GM23338 (cell line): ENCODE measurements around the gene CBX6. TPM values are rescaled to one million over a fixed set of nuclear protein-coding genes. Genes with fewer than 3 reads are reported as not detected.

Experiments
- ATAC-seq: fragments of 200-7000 bp; cut with Tn5 transposase; 3 replicates; pipeline ENCODE4 v1.9.1; 2020
- DNase-seq: peaks from one replicate; pipeline ENCODE4 v3.0.0-alpha.2; 2015; ENCODE audit warnings: low spot score
- H2AFZ ChIP-seq: fragments of 200-600 bp; sonication (generic); 2 replicates; pipeline ENCODE4 v1.8.0; 2016; ENCODE audit warnings: antibody characterized with exemption, mild to moderate bottlenecking, moderate library complexity
- H3F3A ChIP-seq: fragments of 200-600 bp; sonication (generic); replicated peaks from 2 replicates; pipeline ENCODE4 v1.8.0; 2017; ENCODE audit warnings: antibody characterized with exemption, mixed run types, low read depth
- H3K27ac ChIP-seq: fragments of 200-600 bp; sonication (generic); 2 replicates; pipeline ENCODE4 v1.6.1; 2016; ENCODE audit warnings: low read depth
- H3K27me3 ChIP-seq: fragments of 200-600 bp; sonication (generic); 2 replicates; pipeline ENCODE4 v1.8.0; 2016; ENCODE audit warnings: mild to moderate bottlenecking, mixed run types, moderate library complexity; ENCODE audit not compliant: insufficient read depth
- H3K36me3 ChIP-seq: fragments of 200-600 bp; sonication (generic); 2 replicates; pipeline ENCODE4 v1.8.0; 2016; ENCODE audit warnings: mild to moderate bottlenecking; ENCODE audit not compliant: insufficient read depth
- H3K4me1 ChIP-seq: fragments of 200-600 bp; sonication (generic); 2 replicates; pipeline ENCODE4 v1.8.0; 2016; ENCODE audit warnings: mild to moderate bottlenecking, moderate library complexity; ENCODE audit not compliant: insufficient read depth
- H3K4me2 ChIP-seq: fragments of 200-600 bp; sonication (generic); 2 replicates; pipeline ENCODE4 v1.7.1; 2017; ENCODE audit warnings: mixed run types
- H3K4me3 ChIP-seq: fragments of 200-600 bp; sonication (generic); 2 replicates; pipeline ENCODE4 v1.6.1; 2016; ENCODE audit warnings: mixed run types
- H3K79me2 ChIP-seq: fragments of 200-600 bp; sonication (generic); replicated peaks from 2 replicates; pipeline ENCODE4 v1.8.0; 2017; ENCODE audit warnings: mild to moderate bottlenecking; ENCODE audit not compliant: insufficient read depth
- H3K9me2 ChIP-seq: fragments of 200-600 bp; sonication (generic); 2 replicates; pipeline ENCODE4 v1.8.0; 2017; ENCODE audit not compliant: insufficient read depth
- H4K20me1 ChIP-seq: fragments of 200-600 bp; sonication (generic); replicated peaks from 2 replicates; pipeline ENCODE4 v1.8.0; 2017; ENCODE audit warnings: mild to moderate bottlenecking; ENCODE audit not compliant: insufficient read depth
- H3K27ac Mint-ChIP-seq: 2 replicates; pipeline ENCODE4 v1.8.0; 2020; ENCODE audit warnings: inconsistent platforms, mild to moderate bottlenecking, moderate library complexity, mixed read lengths
- H3K27me3 Mint-ChIP-seq: 3 replicates; pipeline ENCODE4 v1.8.0; 2022; ENCODE audit warnings: low read depth, mild to moderate bottlenecking, moderate library complexity, mixed read lengths, inconsistent platforms; ENCODE audit not compliant: insufficient read depth, poor library complexity
- H3K36me3 Mint-ChIP-seq: 3 replicates; pipeline ENCODE4 v1.8.0; 2021; ENCODE audit warnings: low read depth, mild to moderate bottlenecking, inconsistent platforms, moderate library complexity, mixed read lengths
- H3K4me1 Mint-ChIP-seq: 3 replicates; pipeline ENCODE4 v1.8.0; 2020; ENCODE audit warnings: mild to moderate bottlenecking, inconsistent platforms, mixed read lengths
- H3K4me3 Mint-ChIP-seq: 3 replicates; pipeline ENCODE4 v1.8.0; 2021; ENCODE audit warnings: moderate library complexity, mild to moderate bottlenecking, inconsistent platforms, mixed read lengths
- H3K9me3 Mint-ChIP-seq: 3 replicates; pipeline ENCODE4 v1.8.0; 2020; ENCODE audit warnings: moderate library complexity, mild to moderate bottlenecking, inconsistent platforms, mixed read lengths
- CREB1 ChIP-seq: fragments of 250-450 bp; sonication (Bioruptor Pico); IDR thresholded peaks from 2 replicates; pipeline ENCODE4 v1.5.0; 2020; ENCODE audit warnings: low read depth, mild to moderate bottlenecking, moderate library complexity
- ETS1 ChIP-seq: IDR thresholded peaks from 2 replicates; pipeline ENCODE4 v1.6.1; 2016; ENCODE audit warnings: antibody characterized with exemption
- EZH2 ChIP-seq: fragments of 200-600 bp; sonication (generic); IDR thresholded peaks from one replicate; pipeline ENCODE4 v1.8.0; 2017; ENCODE audit warnings: antibody characterized with exemption, mild to moderate bottlenecking, low read depth; ENCODE audit not compliant: unreplicated experiment
- EZH2phosphoT487 ChIP-seq: fragments of 200-600 bp; sonication (generic); IDR thresholded peaks from one replicate; pipeline ENCODE4 v1.8.1; 2018; ENCODE audit warnings: antibody characterized with exemption; ENCODE audit not compliant: unreplicated experiment
- JUNB ChIP-seq: IDR thresholded peaks from one replicate; pipeline ENCODE4 v1.6.1; 2016; ENCODE audit warnings: antibody characterized with exemption; ENCODE audit not compliant: unreplicated experiment
- NANOG ChIP-seq: IDR thresholded peaks from 2 replicates; pipeline ENCODE4 v1.6.1; 2016; ENCODE audit warnings: antibody characterized with exemption, borderline replicate concordance
- POLR2AphosphoS5 ChIP-seq: IDR thresholded peaks from 2 replicates; pipeline ENCODE4 v1.6.1; 2016; ENCODE audit warnings: antibody characterized with exemption, low read depth
- REST ChIP-seq: IDR thresholded peaks from one replicate; pipeline ENCODE4 v1.6.1; 2018; ENCODE audit warnings: antibody characterized with exemption; ENCODE audit not compliant: unreplicated experiment
- STAT1 ChIP-seq: IDR thresholded peaks from one replicate; pipeline ENCODE4 v1.6.1; 2016; ENCODE audit warnings: antibody characterized with exemption; ENCODE audit not compliant: unreplicated experiment
- ZNF114 ChIP-seq: fragments of 250-450 bp; sonication (Bioruptor Pico); IDR thresholded peaks from 2 replicates; pipeline ENCODE4 v1.5.0; 2020; ENCODE audit warnings: mild to moderate bottlenecking, moderate library complexity
- ZNF331 ChIP-seq: fragments of 250-450 bp; sonication (Bioruptor Pico); IDR thresholded peaks from 2 replicates; pipeline ENCODE4 v1.5.0; 2020; ENCODE audit warnings: low read depth, mild to moderate bottlenecking, moderate library complexity
- polyA plus RNA-seq: library from polyadenylated mRNA; unstranded; fragments of >200 nt; fragmentation: Nextera tagmentation; extraction: Ambion mirVana; gene quantifications from 2 replicates; pipeline ENCODE4 v1.2.1, GENCODE V29; 2016
- total RNA-seq: library from RNA; depleted of rRNA; stranded (reverse); fragments of >200 nt; shearing (Covaris generic); gene quantifications from 2 replicates; pipeline ENCODE4 v1.2.3, GENCODE V29; 2014
- TF ChIP-seq, protein P1 (sequence below), 2 experiments: fragments of 200-600 bp in 1 of 2; sonication (generic) in 1 of 2; conservative IDR thresholded peaks; 2 replicates each; pipeline versions ENCODE4 v1.5.1 to v1.6.1; 2016 to 2017; ENCODE audit warnings: antibody characterized with exemption in 2 of 2, low read depth in 2 of 2, mild to moderate bottlenecking in 2 of 2, moderate library complexity in 1 of 2

CBX6 gene
- total and polyA plus RNA-seq, 2 experiments from 2014 or later, result 18.5 to 23.0 TPM

DNA sequence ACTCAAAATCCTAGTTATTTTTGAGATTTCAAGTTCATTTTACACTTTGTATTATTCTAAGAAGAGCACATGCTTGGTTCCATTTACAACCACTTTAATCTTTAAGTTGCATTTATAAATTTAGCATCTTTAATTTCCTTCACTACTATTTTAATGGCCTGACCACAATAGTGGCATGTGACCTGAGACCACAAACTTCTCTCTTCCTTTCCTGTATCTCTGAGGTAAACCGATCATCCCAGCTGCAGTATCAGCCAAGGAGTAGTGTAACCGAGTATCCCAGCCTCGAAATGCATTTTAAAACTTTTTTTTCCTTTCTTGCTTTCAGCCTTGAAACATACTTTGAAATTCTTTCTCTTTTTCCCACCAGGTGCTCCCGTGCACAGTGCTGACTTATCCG is 28.7 kb upstream of the CBX6 start (continued):
- TF ChIP-seq REST, result no peak
- TF ChIP-seq NANOG, result no peak

- Histone ChIP-seq H3K4me2 (no peak overlapping the region), H3K79me2 (no peaks in the 10 kb centered on the region), H3K4me3 (no peak overlapping the region), H4K20me1 (no peaks in the 10 kb centered on the region), H3K9me2 (no peaks in the 10 kb centered on the region; the same call in 1 of the 2 replicates), H3K27ac (no peak overlapping the region), H3F3A (no peaks in the 10 kb centered on the region), H2AFZ (peak overlapping the region; percentile 18; the same call in 1 of the 2 replicates), H3K36me3 (no peaks in the 10 kb centered on the region), H3K4me1 (no peaks in the 10 kb centered on the region), H3K27me3 (no peaks in the 10 kb centered on the region)
- peaks cover 2% of the 10 kb centered on the region for H3K27me3 Mint-ChIP-seq
- no peak for ATAC-seq
- peaks cover 4% of the 10 kb centered on the region; the same call in 1 of the 3 replicates for H3K9me3 Mint-ChIP-seq
- H3K4me1 Mint-ChIP-seq, result no peaks in the 10 kb centered on the region
- H3K36me3 Mint-ChIP-seq, result no peaks in the 10 kb centered on the region
- H3K27ac Mint-ChIP-seq, result no peak overlapping the region
- H3K4me3 Mint-ChIP-seq, result no peak overlapping the region
- DNase-seq, result no peak
- TF ChIP-seq NANOG (no peak), CREB1 (CRISPR knock-in tag) (no peak), REST (no peak), POLR2AphosphoS5 (no peak), JUNB (no peak), ZNF114 (CRISPR knock-in tag) (no peak), EZH2phosphoT487 (no peak), EZH2 (no peak), ETS1 (no peak), STAT1 (no peak), ZNF331 (CRISPR knock-in tag) (no peak)
- TF ChIP-seq, protein P1, sequence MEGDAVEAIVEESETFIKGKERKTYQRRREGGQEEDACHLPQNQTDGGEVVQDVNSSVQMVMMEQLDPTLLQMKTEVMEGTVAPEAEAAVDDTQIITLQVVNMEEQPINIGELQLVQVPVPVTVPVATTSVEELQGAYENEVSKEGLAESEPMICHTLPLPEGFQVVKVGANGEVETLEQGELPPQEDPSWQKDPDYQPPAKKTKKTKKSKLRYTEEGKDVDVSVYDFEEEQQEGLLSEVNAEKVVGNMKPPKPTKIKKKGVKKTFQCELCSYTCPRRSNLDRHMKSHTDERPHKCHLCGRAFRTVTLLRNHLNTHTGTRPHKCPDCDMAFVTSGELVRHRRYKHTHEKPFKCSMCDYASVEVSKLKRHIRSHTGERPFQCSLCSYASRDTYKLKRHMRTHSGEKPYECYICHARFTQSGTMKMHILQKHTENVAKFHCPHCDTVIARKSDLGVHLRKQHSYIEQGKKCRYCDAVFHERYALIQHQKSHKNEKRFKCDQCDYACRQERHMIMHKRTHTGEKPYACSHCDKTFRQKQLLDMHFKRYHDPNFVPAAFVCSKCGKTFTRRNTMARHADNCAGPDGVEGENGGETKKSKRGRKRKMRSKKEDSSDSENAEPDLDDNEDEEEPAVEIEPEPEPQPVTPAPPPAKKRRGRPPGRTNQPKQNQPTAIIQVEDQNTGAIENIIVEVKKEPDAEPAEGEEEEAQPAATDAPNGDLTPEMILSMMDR (conservative IDR thresholded peaks at IDR 0.05; ENCODE audit: low read depth in 2 of 2), result no peak
These were observed 19.2 kb upstream of the CBX6 start for GRCh38 chr22:38891256-38891655.
